GM06990 (cell line): ENCODE measurements around the gene LRP1B.

Source experiments
- DNase-seq: peaks from one replicate; pipeline ENCODE4 v3.0.0-alpha.2; 2011; ENCODE audit not compliant: insufficient read length; ENCODE audit errors: extremely low read depth
- H3K27me3 ChIP-seq: replicated peaks from 2 replicates; pipeline ENCODE4 v1.6.0; 2011; ENCODE audit warnings: low read length; ENCODE audit not compliant: control insufficient read depth, insufficient read depth
- H3K36me3 ChIP-seq: 2 replicates; pipeline ENCODE4 v1.5.1; 2011; ENCODE audit warnings: low read length; ENCODE audit not compliant: control insufficient read depth, insufficient read depth
- H3K4me3 ChIP-seq: replicated peaks from 2 replicates; pipeline ENCODE4 v1.5.1; 2011; ENCODE audit warnings: low read depth, mild to moderate bottlenecking, control low read depth, low read length
- TF ChIP-seq, protein P1 (sequence below): IDR thresholded peaks from 2 replicates; pipeline ENCODE4 v1.5.1; 2011; ENCODE audit warnings: low read length, control low read depth, mild to moderate bottlenecking, inconsistent platforms; ENCODE audit not compliant: insufficient read depth, poor library complexity, severe bottlenecking

The LRP1B gene

DNA sequence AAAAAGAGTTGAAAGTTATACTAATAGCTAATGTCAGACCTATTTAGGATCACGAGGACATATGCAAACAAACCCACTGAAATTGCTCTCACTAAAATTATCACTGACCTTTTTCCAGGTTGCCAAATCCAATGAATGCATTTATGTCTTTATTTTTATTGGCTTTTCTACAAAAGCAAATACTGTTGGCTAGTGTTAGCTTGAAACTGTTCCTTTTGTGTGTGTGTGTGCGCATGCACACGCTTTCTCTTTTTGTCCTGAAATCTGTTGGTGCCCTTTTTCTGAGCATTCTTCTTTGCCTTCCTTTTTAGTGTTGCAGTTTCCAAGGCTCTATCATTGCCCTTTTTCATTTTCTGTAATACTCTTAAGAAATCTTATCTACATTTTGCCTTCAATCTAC is 1269.2 kb downstream of the LRP1B start:
- no peak overlapping the region for H3K4me3 ChIP-seq
- no peaks in the 10 kb centered on the region for H3K27me3 ChIP-seq
- TF ChIP-seq, protein P1, sequence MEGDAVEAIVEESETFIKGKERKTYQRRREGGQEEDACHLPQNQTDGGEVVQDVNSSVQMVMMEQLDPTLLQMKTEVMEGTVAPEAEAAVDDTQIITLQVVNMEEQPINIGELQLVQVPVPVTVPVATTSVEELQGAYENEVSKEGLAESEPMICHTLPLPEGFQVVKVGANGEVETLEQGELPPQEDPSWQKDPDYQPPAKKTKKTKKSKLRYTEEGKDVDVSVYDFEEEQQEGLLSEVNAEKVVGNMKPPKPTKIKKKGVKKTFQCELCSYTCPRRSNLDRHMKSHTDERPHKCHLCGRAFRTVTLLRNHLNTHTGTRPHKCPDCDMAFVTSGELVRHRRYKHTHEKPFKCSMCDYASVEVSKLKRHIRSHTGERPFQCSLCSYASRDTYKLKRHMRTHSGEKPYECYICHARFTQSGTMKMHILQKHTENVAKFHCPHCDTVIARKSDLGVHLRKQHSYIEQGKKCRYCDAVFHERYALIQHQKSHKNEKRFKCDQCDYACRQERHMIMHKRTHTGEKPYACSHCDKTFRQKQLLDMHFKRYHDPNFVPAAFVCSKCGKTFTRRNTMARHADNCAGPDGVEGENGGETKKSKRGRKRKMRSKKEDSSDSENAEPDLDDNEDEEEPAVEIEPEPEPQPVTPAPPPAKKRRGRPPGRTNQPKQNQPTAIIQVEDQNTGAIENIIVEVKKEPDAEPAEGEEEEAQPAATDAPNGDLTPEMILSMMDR: no peak
- H3K36me3 ChIP-seq: no peaks in the 10 kb centered on the region
- no peak for DNase-seq

DNA sequence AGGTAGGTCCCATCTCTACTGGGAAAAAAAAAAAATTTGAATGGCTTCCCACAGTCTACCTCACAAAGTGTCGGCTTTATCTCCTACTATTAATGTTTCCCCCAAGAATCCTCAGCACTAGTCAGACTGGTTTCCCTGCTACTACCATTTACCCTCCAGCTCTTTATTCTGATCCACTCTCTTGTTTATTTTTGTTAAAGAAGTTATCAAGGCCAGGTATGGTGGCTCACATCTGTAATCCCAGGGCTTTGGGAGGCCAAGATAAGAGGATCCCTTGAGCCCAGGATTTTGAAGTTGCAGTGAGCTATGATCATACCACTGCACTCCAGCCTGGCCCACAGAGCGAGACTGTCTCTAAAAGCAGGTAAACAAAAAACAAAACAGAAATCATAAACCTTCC is 1275.3 kb downstream of the LRP1B start:
- no peak for DNase-seq
- TF ChIP-seq, protein P1: no peak
- H3K27me3 ChIP-seq: no peaks in the 10 kb centered on the region
- H3K4me3 ChIP-seq: no peak overlapping the region
- no peaks in the 10 kb centered on the region for H3K36me3 ChIP-seq

DNA sequence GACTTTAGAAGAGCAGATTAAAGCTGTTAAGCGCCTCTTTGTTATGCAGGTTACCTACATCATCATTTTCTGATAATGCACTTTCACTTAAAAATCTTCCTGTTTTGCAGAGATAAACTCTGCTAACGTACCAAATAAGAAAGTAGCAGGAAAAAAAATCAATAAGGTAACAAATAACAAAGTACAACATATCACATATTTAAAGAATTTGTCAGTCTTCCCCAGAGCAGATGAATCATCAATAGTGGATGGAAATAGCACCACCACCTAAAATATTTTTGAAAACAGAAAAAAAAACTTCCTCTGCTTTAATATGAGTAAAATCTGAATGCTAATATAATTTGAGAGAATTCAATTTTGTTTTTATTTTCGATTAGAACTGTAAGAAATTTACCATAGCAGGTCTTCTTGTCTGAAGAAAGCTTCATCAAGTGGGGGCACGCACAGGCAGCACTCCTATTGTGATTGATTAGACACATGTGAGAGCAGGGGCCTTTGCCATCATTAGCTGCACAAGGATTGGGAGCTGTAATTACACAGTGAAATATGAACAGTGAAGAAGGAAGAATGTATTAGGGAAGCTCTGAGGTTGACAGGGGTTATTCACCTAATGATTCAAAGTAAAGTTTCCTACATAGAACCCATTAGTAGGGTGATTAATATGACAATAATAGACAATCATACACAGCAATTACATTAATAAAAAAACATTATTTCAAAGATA is 1279.4 kb downstream of the LRP1B start:
- DNase-seq: no peak
- TF ChIP-seq, protein P1: no peak
- H3K4me3 ChIP-seq: no peak overlapping the region

DNA sequence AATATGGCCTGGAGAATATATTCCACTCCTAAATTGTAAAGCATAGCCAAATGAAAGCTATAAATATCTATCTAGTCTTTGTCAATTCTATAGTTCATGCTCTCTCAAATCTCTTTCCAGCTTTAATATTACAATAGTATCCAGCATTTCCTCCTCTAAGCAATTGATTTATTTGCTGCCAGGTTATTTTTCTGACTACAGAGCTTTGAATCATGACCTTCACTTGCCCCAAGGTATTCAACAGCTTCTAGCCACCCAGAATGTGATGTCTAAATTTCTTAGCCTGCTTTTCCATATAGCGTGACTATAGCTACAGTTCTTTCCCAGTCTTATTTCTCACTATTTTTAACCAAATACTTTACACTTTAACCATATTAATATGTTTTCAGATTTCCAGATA is 1287.6 kb downstream of the LRP1B start:
- no peak for DNase-seq
- Histone ChIP-seq H3K36me3 (no peaks in the 10 kb centered on the region), H3K4me3 (no peak overlapping the region), H3K27me3 (no peaks in the 10 kb centered on the region)
- TF ChIP-seq, protein P1: no peak

More for the DNA sequence above, 1279.4 kb downstream of the LRP1B start:
- no peaks in the 10 kb centered on the region for H3K36me3 ChIP-seq
- H3K27me3 ChIP-seq: no peaks in the 10 kb centered on the region

DNA sequence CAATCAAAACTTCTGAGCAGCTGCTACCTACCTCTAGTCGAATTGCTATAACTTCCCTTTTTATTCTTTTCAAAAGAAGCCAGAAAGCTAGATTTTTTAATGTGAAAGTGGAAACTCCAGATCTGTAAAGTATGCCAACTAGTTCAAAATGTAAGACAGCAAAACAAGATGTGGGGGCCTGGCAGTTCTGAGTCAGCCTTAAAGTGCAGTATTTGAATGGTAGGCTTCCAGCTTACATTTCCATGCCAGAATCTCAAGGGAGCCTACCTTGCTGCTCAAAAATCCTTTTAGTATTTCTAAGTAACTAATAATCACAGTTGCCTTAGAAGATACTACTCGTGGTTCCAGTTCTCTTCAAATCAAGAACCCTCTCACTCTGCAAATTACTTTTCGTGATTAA is 1288.7 kb downstream of the LRP1B start:
- no peaks in the 10 kb centered on the region for H3K27me3 ChIP-seq
- TF ChIP-seq, protein P1: no peak
- no peak for DNase-seq
- H3K4me3 ChIP-seq: no peak overlapping the region
- H3K36me3 ChIP-seq: no peaks in the 10 kb centered on the region

DNA sequence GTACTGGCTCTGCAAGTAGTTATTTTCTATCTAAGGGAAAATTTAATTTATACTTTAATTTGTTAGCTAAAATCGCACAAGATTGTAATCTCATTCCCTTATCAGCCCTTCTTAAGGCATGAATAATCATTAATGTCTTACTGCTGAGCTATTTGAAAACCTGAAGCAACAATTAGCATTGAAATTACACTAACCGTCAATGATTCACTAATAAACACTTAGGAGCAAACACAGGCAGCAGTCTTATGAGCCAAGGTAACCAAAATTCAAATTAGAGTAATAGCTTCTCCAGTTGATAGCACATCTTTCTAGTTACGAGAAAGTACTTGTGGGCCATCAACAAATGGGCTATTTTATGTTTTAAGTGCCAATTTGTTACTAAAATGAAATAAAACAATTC is 1289.7 kb downstream of the LRP1B start:
- no peaks in the 10 kb centered on the region for H3K27me3 ChIP-seq
- H3K4me3 ChIP-seq: no peak overlapping the region
- no peaks in the 10 kb centered on the region for H3K36me3 ChIP-seq
- no peak for DNase-seq
- TF ChIP-seq, protein P1: no peak
